IMR-90 (cell line): ENCODE results near the gene EEF1G. TPM values are rescaled to one million over a fixed set of nuclear protein-coding genes. Genes with fewer than 3 reads are reported as not detected.

Source experiments
- ATAC-seq: fragments of 200-7000 bp; cut with Tn5 transposase; 2 replicates; pipeline ENCODE4 v1.9.1; 2020; ENCODE audit warnings: low read depth, mild to moderate bottlenecking, moderate library complexity
- BruUV-seq: library from RNA; stranded (reverse); fragments of 400-500 nt; replicated peaks from 2 replicates; lab custom pipeline; 2021; lab: Mats Ljungman, UMichigan
- CTCF ChIA-PET: fragments of 300-600 bp; formaldehyde crosslinking; extraction: SDS; loops from one replicate; lab custom pipeline; 2021; ENCODE audit warnings: antibody characterized with exemption; lab: Yijun Ruan, JAX
- POLR2A ChIA-PET: fragments of 300-600 bp; sonication (Branson Sonifier 250); formaldehyde crosslinking; loops from one replicate; lab custom pipeline; 2022; ENCODE audit warnings: antibody characterized with exemption; ENCODE audit not compliant: unreplicated experiment; lab: Charles Lee
- DNase-seq: peaks from one replicate; pipeline ENCODE4 v3.0.0; 2013
- H2AFZ ChIP-seq: replicated peaks from 2 replicates; pipeline ENCODE3; 2013; ENCODE audit warnings: low read length, mild to moderate bottlenecking; ENCODE audit not compliant: poor library complexity
- H2AK5ac ChIP-seq: 2 replicates; pipeline ENCODE4 v1.6.1; 2013; ENCODE audit warnings: low read depth, low read length, inconsistent platforms
- H2AK9ac ChIP-seq: replicated peaks from 2 replicates; pipeline ENCODE3; 2013; ENCODE audit warnings: mild to moderate bottlenecking, low read depth, low read length, moderate library complexity; ENCODE audit not compliant: poor library complexity
- H2BK120ac ChIP-seq: 2 replicates; pipeline ENCODE4 v1.6.1; 2013; ENCODE audit warnings: low read depth, low read length, inconsistent platforms
- H2BK15ac ChIP-seq: 3 replicates; pipeline ENCODE4 v1.6.1; 2013; ENCODE audit warnings: low read depth, low read length, inconsistent platforms
- H2BK20ac ChIP-seq: 2 replicates; pipeline ENCODE4 v1.6.1; 2013; ENCODE audit warnings: low read depth, mild to moderate bottlenecking, inconsistent platforms, low read length, moderate library complexity
- H2BK5ac ChIP-seq: 2 replicates; pipeline ENCODE4 v1.6.1; 2013; ENCODE audit warnings: mild to moderate bottlenecking, low read depth, low read length, inconsistent platforms; ENCODE audit not compliant: poor library complexity, severe bottlenecking
- H3K14ac ChIP-seq: replicated peaks from 2 replicates; pipeline ENCODE4 v1.6.1; 2013; ENCODE audit warnings: low read depth, low read length, inconsistent platforms
- H3K18ac ChIP-seq: 2 replicates; pipeline ENCODE4 v1.6.1; 2013; ENCODE audit warnings: low read depth, low read length, control low read depth
- H3K23ac ChIP-seq: 2 replicates; pipeline ENCODE4 v1.6.1; 2013; ENCODE audit warnings: low read depth, low read length, inconsistent platforms
- H3K27ac ChIP-seq: 2 replicates; pipeline ENCODE4 v1.5.1; 2013; ENCODE audit warnings: mild to moderate bottlenecking, control low read depth, low read length; ENCODE audit not compliant: insufficient read depth
- H3K27me3 ChIP-seq: 2 replicates; pipeline ENCODE4 v1.6.1; 2013; ENCODE audit warnings: low read length; ENCODE audit not compliant: control insufficient read depth, insufficient read depth
- H3K36me3 ChIP-seq: 2 replicates; pipeline ENCODE4 v1.6.1; 2013; ENCODE audit warnings: low read length, mixed read lengths; ENCODE audit not compliant: control insufficient read depth, insufficient read depth
- H3K4ac ChIP-seq: 2 replicates; pipeline ENCODE4 v1.6.1; 2013; ENCODE audit warnings: low read depth, low read length, inconsistent platforms
- H3K4me1 ChIP-seq: 2 replicates; pipeline ENCODE4 v1.6.1; 2013; ENCODE audit warnings: low read length, mixed read lengths; ENCODE audit not compliant: control insufficient read depth, insufficient read depth
- H3K4me2 ChIP-seq: 2 replicates; pipeline ENCODE4 v1.6.1; 2013; ENCODE audit warnings: low read depth, mild to moderate bottlenecking, control low read depth, low read length, moderate library complexity
- H3K4me3 ChIP-seq: 2 replicates; pipeline ENCODE4 v1.5.1; 2013; ENCODE audit warnings: low read depth, mild to moderate bottlenecking, control low read depth, low read length, moderate library complexity; ENCODE audit not compliant: insufficient read depth
- H3K56ac ChIP-seq: 2 replicates; pipeline ENCODE4 v1.6.1; 2013; ENCODE audit warnings: low read length, inconsistent platforms; ENCODE audit not compliant: insufficient read depth; ENCODE audit errors: extremely low read depth
- H3K79me1 ChIP-seq, 2 experiments: 2 replicates each; pipeline ENCODE4 v1.6.1; 2013; ENCODE audit warnings: low read length in 2 of 2, inconsistent platforms in 1 of 2, low read depth in 1 of 2
- H3K9ac ChIP-seq: 2 replicates; pipeline ENCODE4 v1.6.1; 2013; ENCODE audit warnings: low read depth, low read length, control low read depth
- H3K9me1 ChIP-seq: 2 replicates; pipeline ENCODE4 v1.6.1; 2013; ENCODE audit warnings: low read length, inconsistent platforms; ENCODE audit not compliant: insufficient read depth
- H3K9me3 ChIP-seq: 2 replicates; pipeline ENCODE4 v1.6.1; 2013; ENCODE audit warnings: low read length; ENCODE audit not compliant: control insufficient read depth, insufficient read depth
- H4K20me1 ChIP-seq: 2 replicates; pipeline ENCODE4 v1.6.1; 2013; ENCODE audit warnings: low read length, inconsistent platforms; ENCODE audit not compliant: insufficient read depth
- H4K5ac ChIP-seq: 2 replicates; pipeline ENCODE4 v1.6.1; 2013; ENCODE audit warnings: mild to moderate bottlenecking, low read depth, low read length, control low read depth
- H4K8ac ChIP-seq, 2 experiments: 2 replicates each; pipeline ENCODE4 v1.6.1; 2013; ENCODE audit warnings: low read depth in 2 of 2, low read length in 2 of 2, control low read depth in 1 of 2, inconsistent platforms in 1 of 2
- H4K91ac ChIP-seq: 2 replicates; pipeline ENCODE4 v1.6.1; 2013; ENCODE audit warnings: low read depth, low read length, inconsistent platforms; ENCODE audit not compliant: insufficient read depth
- MAFK ChIP-seq: IDR thresholded peaks from 2 replicates; pipeline ENCODE4 v1.6.1; 2012; ENCODE audit warnings: low read depth, low read length, improper control_type of control experiment
- POLR2A ChIP-seq: IDR thresholded peaks from 2 replicates; pipeline ENCODE4 v1.6.1; 2012; ENCODE audit warnings: mild to moderate bottlenecking, low read depth, low read length
- WGBS, 2 experiments: methylation state at CpG; one replicate each; pipeline versions ENCODE4 v1.1.5 to v1.1.7; 2013; ENCODE audit warnings: missing lambda C conversion rate in 2 of 2; ENCODE audit not compliant: insufficient read length in 1 of 2; ENCODE audit errors: extremely low coverage in 2 of 2; 5-methylcytosine and 5-hydroxymethylcytosine counted together
- dilution Hi-C: fragments of 300-500 bp; cut with HindIII; formaldehyde crosslinking; loops from one replicate; pipeline ENCODE4 v1.14.3; 2018; ENCODE audit warnings: low sequenced_read_pairs; ENCODE audit not compliant: unreplicated experiment
- in situ Hi-C: fragments of 300-500 bp; cut with MboI; formaldehyde crosslinking; loops from 3 replicates; pipeline ENCODE4 v1.14.3; 2019; ENCODE audit warnings: low sequenced_read_pairs, inconsistent platforms, mixed read lengths
- intact Hi-C: fragments of 100-400 bp; cut with micrococcal nuclease; formaldehyde crosslinking; loops from 2 replicates; pipeline ENCODE4 v1.10.0; 2022
- polyA plus RNA-seq, 3 experiments: library from polyadenylated mRNA; depleted of rRNA; stranded (reverse); fragments of >200 nt; gene quantifications; 2 replicates each; pipeline ENCODE4 v1.2.3, GENCODE V29; 2012; ENCODE audit warnings: low replicate concordance in 1 of 3
- total RNA-seq: library from RNA; depleted of rRNA; stranded (reverse); fragments of >200 nt; gene quantifications from 2 replicates; pipeline ENCODE4 v1.2.3, GENCODE V29; 2012
- TF ChIP-seq, protein P1 (sequence below): fragments of 150-350 bp; IDR thresholded peaks from 2 replicates; pipeline ENCODE4 v1.6.1; 2016; ENCODE audit warnings: low read depth, mild to moderate bottlenecking, low read length, moderate library complexity, borderline replicate concordance
- TF ChIP-seq, protein P2 (sequence below): conservative IDR thresholded peaks from 2 replicates; pipeline ENCODE4 v1.5.1; 2012; ENCODE audit warnings: mild to moderate bottlenecking, low read depth, low read length, improper control_type of control experiment

Gene EEF1G
- total and polyA plus RNA-seq, 2 of the 4 experiments (the other 2 are of a cell fraction) = 1,684 to 1,857 TPM

DNA sequence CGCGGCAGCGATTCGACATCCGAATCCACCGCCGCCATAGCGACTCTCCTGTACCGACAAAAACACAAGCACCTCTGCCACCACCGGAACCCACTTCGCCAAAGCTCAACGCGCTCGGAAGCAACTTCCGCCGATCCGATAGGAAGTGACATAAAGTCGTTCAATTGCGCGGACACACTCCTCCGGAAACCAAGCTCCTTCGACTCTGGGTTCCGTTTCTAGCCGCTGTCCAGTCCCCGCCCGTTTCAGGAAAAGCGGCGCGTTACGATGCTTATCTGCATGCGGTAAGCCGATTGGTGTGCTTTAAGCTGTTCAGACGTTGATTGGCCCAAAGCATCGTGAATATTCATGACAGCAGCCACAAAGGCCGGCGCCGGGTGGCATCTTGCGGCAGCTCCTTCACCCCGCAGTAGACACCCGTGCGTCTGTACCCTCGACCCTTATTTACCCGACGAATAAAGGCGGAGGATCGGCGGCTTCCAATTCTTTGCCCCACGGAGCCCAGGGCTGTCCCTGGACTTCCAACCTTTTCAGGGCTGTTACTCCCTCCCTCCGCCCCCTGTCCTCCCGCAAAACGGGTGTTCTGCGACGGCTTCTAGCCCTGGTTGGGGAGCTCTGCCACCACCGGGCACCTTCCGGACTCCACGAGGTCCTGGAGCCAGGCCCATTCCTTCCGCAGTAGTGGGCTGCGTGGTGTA, 17.9 kb upstream of the EEF1G start, which contains the start of gene TUT1 (continued):
- TF ChIP-seq, protein P1, sequence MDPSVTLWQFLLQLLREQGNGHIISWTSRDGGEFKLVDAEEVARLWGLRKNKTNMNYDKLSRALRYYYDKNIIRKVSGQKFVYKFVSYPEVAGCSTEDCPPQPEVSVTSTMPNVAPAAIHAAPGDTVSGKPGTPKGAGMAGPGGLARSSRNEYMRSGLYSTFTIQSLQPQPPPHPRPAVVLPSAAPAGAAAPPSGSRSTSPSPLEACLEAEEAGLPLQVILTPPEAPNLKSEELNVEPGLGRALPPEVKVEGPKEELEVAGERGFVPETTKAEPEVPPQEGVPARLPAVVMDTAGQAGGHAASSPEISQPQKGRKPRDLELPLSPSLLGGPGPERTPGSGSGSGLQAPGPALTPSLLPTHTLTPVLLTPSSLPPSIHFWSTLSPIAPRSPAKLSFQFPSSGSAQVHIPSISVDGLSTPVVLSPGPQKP = no peak
- TF ChIP-seq POLR2A = peak; percentile 94

DNA sequence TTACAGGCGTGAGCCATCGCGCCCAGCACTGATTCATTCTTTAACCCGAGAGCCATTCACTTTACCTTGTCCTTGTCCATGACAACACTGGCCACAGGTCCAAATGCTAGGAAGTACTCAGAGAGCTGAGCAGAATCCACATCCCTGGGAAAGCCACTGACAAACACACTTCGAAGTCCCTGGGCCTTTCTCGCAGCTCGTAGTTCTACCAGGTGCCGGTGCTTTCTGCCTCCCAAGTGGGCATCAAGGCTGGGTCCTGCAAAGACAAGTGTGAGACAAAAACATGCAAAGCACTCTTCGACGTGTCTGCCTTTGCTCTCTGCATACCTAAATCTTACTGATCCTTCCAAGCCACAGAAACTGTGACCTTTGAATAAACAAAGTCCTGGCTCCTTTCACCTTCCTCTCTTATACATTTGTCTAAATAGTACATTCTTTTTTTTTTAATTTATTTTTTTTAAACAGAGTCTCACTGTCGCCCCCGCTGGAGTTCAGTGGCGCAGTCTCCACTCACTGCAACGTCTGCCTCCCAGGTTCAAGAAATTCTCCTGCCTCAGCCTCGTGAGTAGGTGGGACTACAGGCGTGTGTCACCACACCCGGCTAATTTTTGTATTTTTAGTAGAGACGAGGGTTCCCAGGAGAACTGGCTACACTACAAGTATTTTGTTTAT, 15.4 kb upstream of the EEF1G start:
- Histone ChIP-seq H3K4me2 (no peak overlapping the region), H3K4me3 (no peak overlapping the region), H3K23ac (no peak overlapping the region), H3K27me3 (no peaks in the 10 kb centered on the region), H3K56ac (no peak overlapping the region), H3K79me1 (peaks cover 21 to 45% of the 10 kb centered on the region in 2 experiments), H3K9me1 (0 out of 2 replicates have a peak, but pooled peaks cover 4% of the 10 kb centered on the region), H2BK20ac (no peak overlapping the region; the same call in 1 of the 2 replicates), H3K9ac (no peak overlapping the region), H4K8ac (no peak overlapping the region), H2BK15ac (no peak overlapping the region), H3K4ac (no peak overlapping the region), H3K36me3 (peaks cover 22% of the 10 kb centered on the region), H4K20me1 (peaks cover 5% of the 10 kb centered on the region; the same call in 1 of the 2 replicates), H3K14ac (no peak overlapping the region), H3K18ac (no peak overlapping the region), H2AFZ (no peak overlapping the region), H2BK120ac (no peak overlapping the region), H3K27ac (no peak overlapping the region), H4K91ac (no peak overlapping the region), H2AK5ac (no peak overlapping the region), H4K5ac (no peak overlapping the region), H3K4me1 (peaks cover 6% of the 10 kb centered on the region), H2AK9ac (no peak overlapping the region), H2BK5ac (no peak overlapping the region), H3K9me3 (no peaks in the 10 kb centered on the region)
- intact Hi-C loops (no loop called here), in situ Hi-C loops (no loop called here), dilution Hi-C loops (no loop called here)
- ATAC-seq (no peak), DNase-seq (no peak)
- ChIA-PET CTCF (no interaction called here), POLR2A (no interaction called here)
- BruUV-seq = no TSS peak
- 94% methylated on average over 10 of the region's 18 CpGs; no CpG with 5 or more reads in 1 of the 2 experiments for WGBS, 2 experiments
- TF ChIP-seq, protein P2, sequence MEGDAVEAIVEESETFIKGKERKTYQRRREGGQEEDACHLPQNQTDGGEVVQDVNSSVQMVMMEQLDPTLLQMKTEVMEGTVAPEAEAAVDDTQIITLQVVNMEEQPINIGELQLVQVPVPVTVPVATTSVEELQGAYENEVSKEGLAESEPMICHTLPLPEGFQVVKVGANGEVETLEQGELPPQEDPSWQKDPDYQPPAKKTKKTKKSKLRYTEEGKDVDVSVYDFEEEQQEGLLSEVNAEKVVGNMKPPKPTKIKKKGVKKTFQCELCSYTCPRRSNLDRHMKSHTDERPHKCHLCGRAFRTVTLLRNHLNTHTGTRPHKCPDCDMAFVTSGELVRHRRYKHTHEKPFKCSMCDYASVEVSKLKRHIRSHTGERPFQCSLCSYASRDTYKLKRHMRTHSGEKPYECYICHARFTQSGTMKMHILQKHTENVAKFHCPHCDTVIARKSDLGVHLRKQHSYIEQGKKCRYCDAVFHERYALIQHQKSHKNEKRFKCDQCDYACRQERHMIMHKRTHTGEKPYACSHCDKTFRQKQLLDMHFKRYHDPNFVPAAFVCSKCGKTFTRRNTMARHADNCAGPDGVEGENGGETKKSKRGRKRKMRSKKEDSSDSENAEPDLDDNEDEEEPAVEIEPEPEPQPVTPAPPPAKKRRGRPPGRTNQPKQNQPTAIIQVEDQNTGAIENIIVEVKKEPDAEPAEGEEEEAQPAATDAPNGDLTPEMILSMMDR = peak; percentile 45
- TF ChIP-seq MAFK = no peak
- no peak for TF ChIP-seq POLR2A
